HG02623 (cell line): ENCODE results near the gene MAGEB2.
"Not testable (repeated sequence)": the region's sequence is repeated elsewhere in the genome, so short reads cannot be mapped to it uniquely, and the experiment has no call there.

Experiments
- ATAC-seq: cut with Tn5 transposase; IDR thresholded peaks from one replicate; pipeline ENCODE4 v1.9.1; 2021; ENCODE audit warnings: moderate library complexity; ENCODE audit not compliant: unreplicated experiment

MAGEB2 gene

DNA sequence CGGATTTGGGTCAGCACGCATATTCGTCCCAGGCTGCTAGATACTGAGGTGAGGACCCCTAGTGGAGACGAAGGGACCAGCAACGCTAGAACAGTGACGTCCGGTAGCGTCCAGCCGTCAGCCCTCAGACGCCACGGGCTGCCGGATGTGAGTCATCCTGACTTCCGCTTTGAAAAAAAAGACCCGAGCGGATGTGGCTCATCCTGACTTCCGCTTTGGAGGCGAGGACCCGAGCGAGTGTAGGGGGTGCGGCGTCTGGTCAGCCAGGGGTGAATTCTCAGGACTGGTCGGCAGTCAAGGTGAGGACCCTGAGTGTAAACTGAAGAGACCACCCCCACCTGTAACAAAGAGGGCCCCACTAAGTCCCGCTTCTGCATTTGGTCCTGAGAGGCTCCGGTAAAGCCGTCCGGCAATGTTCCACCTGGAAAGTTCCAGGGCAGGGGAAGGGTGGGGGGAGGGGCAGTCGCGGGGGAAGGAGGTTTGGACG is at the start of gene MAGEB2:
TSS of gene MAGEB2 (plus strand) at position 207 of the 487 bp plus-strand sequence. CDS start 3,018 bp downstream, outside the sequence.
- no peak for ATAC-seq

DNA sequence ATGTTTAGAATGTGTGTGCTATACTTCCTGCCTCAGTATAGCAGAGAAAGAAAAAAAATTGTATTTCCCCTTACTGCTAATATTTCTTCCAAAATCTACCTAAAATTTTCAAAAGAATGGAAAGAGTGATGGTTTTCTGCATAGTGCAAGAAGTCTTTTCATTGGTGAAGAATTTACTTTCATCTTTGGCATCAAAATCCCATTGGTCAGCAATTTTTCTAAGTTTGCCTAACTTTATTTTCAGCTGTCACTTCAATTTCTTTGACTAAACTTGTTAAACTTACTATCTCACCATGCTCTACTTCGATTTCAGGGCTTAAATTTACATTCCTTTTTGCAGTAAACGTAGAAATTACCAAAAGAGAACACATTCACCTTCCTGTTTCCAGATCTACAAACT is 44.5 kb upstream of the MAGEB2 start:
- no peak for ATAC-seq

DNA sequence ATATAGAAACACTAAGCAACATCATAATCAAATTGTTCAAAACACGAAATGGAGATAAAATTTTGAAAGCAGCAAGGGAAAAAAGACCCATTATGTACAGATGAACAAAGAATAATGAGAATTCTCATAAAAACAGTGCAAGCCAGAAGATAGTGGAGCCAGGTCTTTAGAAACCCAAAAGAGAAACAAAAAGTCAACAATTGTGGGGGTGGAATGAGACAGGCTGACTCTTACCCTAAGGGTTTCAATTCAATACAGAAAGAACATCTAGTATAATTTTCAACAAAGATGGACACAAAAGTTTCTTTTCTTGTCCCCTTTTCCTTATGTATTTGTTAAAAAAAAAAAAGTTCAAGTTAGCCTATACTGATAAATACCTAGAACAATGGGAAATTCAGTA is 34.0 kb upstream of the MAGEB2 start:
- ATAC-seq = no peak

DNA sequence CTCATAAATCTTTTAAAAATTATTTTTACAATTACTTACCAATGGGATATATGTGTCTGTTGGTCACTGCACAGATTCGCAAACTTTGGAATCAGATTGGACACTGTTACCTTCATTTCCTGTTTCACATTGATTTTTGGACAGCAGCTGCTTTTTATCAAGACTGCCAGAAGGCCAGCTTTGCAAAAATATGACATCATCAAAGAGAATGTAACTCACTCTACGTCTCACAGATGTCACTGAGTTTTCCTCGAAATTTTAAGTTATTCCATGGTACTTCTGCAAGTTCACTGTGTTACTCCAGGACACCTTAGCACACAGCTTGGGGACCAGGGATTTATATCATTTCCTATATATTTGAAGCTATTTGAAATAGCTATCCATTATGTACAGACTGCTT is 31.8 kb upstream of the MAGEB2 start:
- ATAC-seq = no peak

DNA sequence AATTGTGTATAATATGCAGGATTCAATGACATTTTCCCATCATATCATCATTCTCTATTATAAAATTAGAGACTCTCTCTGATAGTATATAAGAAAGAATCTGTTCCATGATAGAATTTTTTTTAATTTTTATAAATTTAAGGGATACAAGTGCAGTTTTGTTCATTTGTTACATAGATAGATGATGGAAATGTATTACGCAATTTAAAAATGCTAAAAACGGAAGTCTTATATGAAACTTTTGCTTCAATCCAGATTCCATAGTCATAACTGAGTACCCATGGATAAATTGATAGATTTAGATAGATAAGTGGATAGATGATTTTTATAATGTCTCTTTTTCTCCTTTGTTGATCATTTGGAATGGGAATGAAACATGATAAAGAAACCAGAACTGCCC is 24.9 kb upstream of the MAGEB2 start:
- no peak for ATAC-seq

DNA sequence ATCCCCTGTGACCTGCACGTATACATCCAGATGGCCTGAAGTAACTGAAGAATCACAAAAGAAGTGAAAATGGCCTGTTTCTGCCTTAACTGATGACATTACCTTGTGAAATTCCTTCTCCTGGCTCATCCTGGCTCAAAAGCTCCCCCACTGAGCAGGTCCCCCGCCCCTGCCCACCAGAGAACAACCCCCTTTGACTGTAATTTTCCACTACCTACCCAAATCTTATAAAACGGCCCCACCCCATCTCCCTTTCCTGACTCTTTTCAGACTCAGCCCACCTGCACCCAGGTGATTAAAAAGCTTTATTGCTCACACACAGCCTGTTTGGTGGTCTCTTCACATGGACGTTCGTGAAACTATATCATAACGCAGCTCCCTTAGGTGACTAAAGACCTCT is 21.5 kb upstream of the MAGEB2 start:
- ATAC-seq = not testable (repeated sequence)

- ATAC-seq = peak; percentile 41
Measured at GRCh38 chrX:30196322-30196721, 19.0 kb upstream of the MAGEB2 start.

DNA sequence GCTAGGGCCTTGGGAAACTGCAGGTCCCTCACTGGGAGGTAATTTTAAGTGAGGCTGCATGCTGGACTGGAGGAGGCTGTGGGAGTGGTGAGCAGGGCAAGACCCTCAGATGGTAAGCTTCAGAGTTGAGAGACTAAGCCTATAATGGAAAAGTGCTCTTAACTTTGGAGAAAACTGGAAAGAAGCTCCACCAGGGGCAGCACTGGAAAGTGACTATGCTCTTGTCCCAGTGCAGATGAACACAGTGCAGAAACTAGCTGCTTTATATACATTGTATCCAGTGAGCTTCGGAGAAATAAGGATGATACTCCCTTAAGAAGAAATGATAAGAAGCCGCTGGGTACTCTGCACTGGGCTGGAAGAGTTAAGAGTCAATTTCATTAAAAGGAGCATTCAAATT is 3.2 kb upstream of the MAGEB2 start:
- no peak for ATAC-seq

- no peak for ATAC-seq
Measured at GRCh38 chrX:30217465-30217864, 2.1 kb downstream of the MAGEB2 start.

- ATAC-seq = no peak
Measured at GRCh38 chrX:30219372-30219771, 4.0 kb downstream of the MAGEB2 start.

DNA sequence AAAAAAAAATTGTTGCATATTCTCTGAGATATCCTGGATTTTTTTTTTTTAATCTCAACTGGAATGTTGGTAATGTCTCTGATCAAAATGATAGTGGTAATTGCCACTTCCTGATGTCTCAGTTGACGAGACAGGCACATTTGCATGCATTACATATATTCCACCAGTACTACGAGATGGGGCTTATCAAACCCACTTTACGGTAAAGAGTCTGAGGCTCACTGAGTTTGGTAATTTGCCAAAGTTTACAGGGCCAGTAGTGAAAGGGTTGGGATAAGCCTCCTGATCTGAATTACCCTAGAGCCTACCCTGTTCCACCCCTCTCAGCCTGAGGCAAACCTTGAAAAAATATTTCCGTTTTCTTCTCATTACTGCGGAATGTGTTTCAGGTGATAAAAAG is 5.3 kb downstream of the MAGEB2 start:
- no peak for ATAC-seq

- ATAC-seq = no peak
Measured at GRCh38 chrX:30224536-30224935, 9.2 kb downstream of the MAGEB2 start.

DNA sequence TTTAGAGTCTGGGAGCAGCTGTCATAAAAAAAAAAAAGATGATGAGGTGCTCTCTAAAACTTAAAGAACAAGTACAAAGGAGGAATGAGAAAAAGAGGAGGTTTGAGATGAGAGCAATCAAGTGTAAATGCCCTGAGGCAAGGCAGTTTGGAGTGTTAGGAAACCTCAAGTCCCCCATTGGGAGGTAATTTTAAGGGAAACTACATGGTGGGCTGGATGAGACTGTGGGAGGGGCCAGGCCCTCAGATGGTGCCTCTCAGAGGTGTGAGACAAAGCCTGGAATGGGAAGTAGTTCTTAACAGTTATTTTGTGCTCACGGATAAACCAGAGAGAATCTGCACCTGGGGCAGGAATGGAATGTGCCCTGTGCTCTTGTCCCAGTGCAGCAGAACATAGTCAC is 13.2 kb downstream of the MAGEB2 start:
- no peak for ATAC-seq

- no peak for ATAC-seq
Measured at GRCh38 chrX:30230395-30230794, 15.0 kb downstream of the MAGEB2 start, which contains the start of gene MAGEB3. TSS of gene MAGEB3 (plus strand) at chrX:30230657. CDS start at chrX:30235925, 5,268 bp downstream.

GRCh38 chrX:30241724-30242415 is 26.5 kb downstream of the MAGEB2 start, which contains the start of gene MAGEB4:
TSS of gene MAGEB4 (plus strand) at chrX:30242000. CDS start at chrX:30242136, 136 bp downstream.
- ATAC-seq = no peak

DNA sequence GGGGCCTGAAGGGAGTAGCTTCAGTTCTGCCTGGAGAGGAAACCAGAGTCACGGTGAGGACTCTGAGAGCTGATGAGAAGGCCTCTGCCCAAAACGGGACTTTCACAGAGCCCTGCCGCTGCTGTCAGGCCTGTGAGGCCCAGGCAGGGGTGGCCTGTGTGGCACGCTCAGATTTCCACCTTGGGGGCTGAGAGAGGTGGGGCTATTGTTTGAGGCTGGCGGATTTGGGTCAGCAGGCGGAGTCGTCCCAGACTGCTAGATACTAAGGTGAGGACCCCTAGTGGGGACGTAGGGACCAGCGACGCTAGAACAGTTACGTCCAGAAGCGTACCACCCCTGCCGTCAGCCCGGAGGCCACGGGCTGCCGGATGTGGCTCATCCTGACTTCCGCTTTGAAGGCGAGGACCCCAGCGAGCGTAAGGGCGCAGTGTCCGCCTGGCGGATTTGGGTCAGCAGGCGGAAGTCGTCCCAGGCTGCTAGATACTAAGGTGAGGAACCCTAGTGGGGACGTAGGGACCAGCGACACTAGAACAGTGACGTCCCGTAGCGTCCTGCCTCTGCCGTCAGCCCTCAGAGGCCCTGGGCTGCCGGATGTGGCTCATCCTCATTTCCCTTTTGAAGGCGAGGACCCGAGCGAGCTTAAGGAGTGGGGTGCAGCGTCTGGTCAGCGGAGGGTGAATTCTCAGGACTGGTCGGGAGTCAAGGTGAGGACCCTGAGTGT is 31.6 kb downstream of the MAGEB2 start, which contains the start of gene MAGEB1:
TSS of gene MAGEB1 (plus strand) at position 378 of the 721 bp plus-strand sequence. CDS start 3,348 bp downstream, outside the sequence.
- ATAC-seq = no peak

DNA sequence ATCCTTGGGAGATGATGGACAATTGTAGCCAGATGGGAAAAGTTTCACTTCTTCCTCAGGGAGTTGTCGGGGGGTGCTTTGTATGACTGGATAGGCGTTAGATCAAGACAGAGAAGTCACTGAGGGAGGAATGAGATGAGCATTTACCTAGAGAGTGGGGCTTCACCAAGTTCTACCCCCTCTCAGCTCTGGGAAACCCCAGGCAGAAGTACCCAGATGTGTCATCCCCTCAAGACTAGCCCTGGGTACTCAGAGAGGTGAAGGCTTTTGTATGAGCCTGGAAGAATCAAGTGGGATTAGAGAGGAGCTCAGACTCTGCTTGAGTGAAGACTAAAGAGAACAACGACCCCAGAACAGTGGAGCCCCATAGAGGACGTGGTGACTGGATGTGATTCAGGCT is 33.5 kb downstream of the MAGEB2 start:
- peak; percentile 76 for ATAC-seq

- ATAC-seq = peak; percentile 65
Measured at GRCh38 chrX:30253257-30253656, 37.9 kb downstream of the MAGEB2 start.

DNA sequence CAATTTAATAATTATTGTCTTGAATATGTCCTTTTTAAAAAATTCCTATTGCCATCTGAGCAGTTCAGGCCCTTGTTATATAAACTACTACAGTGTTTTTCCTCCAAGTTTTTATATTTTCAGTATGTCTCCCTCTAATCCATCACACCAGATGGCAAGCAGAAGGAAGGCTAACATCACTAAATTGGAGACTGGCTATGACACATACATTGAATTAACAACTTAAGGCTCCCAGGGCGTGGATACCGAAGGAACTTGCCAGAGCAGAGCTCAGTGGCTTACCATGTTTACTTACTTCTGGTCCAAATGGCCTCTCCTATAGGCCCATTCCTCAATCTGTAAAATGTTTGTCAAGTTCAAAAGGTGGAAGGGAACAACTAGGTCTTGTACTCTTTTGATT is 44.6 kb downstream of the MAGEB2 start:
- ATAC-seq = no peak

GRCh38 chrX:30261012-30261411 is 45.6 kb downstream of the MAGEB2 start:
- ATAC-seq = no peak

DNA sequence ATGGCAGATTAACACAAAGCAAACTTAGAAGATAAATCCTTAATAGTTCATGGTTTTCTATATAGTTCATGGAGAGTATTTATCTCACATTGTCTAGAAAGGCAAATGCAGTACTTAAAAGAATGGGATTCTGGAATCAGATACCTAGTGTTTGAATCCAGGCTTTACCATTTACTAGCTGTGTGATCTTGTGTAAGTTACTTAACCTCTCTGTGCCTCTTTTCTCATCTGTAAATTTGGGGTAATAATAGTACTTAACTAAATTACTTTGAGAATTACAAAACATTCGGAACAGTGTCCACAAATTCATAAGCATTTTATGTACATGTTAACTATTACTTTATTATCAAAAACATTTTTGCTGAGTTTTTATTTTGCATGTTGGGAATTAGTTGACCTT is 47.4 kb downstream of the MAGEB2 start:
- no peak for ATAC-seq
